Peyer's patch (tissue), 4 donors: ENCODE measurements around the gene MACO1.

Experiments used
- POLR2A ChIP-seq, 2 donors: fragments of 450-650 bp; IDR thresholded peaks; one replicate each; pipeline ENCODE4 v1.5.1; 2017; ENCODE audit warnings: antibody characterized with exemption in 2 of 2, mild to moderate bottlenecking in 2 of 2, moderate library complexity in 2 of 2
- TF ChIP-seq, protein P1 (sequence below), 6 experiments: fragments of 450-650 bp in 4 of 6; fragments of 200-600 bp in 2 of 6; sonication (generic) in 1 of 6; IDR thresholded peaks; one replicate each; pipeline ENCODE4 v1.5.1; 2017 to 2019; ENCODE audit warnings: antibody characterized with exemption in 6 of 6, mild to moderate bottlenecking in 3 of 6, moderate library complexity in 1 of 6

GRCh38 chr1:25504706-25505595 is 74.3 kb downstream of the MACO1 start:
- TF ChIP-seq, protein P1, sequence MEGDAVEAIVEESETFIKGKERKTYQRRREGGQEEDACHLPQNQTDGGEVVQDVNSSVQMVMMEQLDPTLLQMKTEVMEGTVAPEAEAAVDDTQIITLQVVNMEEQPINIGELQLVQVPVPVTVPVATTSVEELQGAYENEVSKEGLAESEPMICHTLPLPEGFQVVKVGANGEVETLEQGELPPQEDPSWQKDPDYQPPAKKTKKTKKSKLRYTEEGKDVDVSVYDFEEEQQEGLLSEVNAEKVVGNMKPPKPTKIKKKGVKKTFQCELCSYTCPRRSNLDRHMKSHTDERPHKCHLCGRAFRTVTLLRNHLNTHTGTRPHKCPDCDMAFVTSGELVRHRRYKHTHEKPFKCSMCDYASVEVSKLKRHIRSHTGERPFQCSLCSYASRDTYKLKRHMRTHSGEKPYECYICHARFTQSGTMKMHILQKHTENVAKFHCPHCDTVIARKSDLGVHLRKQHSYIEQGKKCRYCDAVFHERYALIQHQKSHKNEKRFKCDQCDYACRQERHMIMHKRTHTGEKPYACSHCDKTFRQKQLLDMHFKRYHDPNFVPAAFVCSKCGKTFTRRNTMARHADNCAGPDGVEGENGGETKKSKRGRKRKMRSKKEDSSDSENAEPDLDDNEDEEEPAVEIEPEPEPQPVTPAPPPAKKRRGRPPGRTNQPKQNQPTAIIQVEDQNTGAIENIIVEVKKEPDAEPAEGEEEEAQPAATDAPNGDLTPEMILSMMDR (IDR thresholded peaks at IDR 0.05): no peak
- no peak for TF ChIP-seq POLR2A (IDR thresholded peaks at IDR 0.05)
